Measurements from ENCODE around the gene ARL17A. TPM values are rescaled to one million over a fixed set of nuclear protein-coding genes. Genes with fewer than 3 reads are reported as not detected.
"Not testable (repeated sequence)": the region's sequence is repeated elsewhere in the genome, so short reads cannot be mapped to it uniquely, and the experiment has no call there.

Gene ARL17A
- total RNA-seq, 1 donor = 14.8 TPM

DNA sequence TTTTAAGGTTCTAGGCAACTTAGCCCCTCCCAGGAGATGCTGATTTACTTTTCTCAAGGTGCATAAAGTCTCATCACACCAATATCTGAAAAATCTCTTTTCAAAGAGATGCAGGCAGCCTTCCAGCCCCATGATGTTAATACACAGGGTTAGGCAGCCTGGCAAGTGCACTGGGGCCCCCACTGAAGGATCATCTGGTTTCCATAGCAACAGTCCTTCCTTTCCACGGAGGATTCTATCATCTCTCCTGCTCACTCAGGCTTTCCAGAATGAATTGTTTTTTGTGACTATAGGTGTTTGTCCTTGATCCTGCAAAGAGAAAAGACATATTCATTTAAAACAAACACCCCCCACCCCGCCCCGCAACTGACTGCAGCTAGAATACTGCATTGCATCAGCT, 6.0 kb upstream of the ARL17A start:
- H3K27me3 ChIP-seq (ENCODE audit: insufficient read depth, low read length); H3K4me1 ChIP-seq (ENCODE audit: insufficient read depth, low read length); H3K9me3 ChIP-seq (ENCODE audit: low read depth, low read length); H3K4me3 ChIP-seq (ENCODE audit: low read length): not testable (repeated sequence)

GRCh38 chr17:46580082-46580481, 591 bp upstream of the ARL17A start:
- H3K4me1 ChIP-seq (ENCODE audit: insufficient read depth, low read length); H3K27me3 ChIP-seq (ENCODE audit: insufficient read depth, low read length); H3K4me3 ChIP-seq (ENCODE audit: low read length); H3K9me3 ChIP-seq (ENCODE audit: low read depth, low read length): not testable (repeated sequence)

DNA sequence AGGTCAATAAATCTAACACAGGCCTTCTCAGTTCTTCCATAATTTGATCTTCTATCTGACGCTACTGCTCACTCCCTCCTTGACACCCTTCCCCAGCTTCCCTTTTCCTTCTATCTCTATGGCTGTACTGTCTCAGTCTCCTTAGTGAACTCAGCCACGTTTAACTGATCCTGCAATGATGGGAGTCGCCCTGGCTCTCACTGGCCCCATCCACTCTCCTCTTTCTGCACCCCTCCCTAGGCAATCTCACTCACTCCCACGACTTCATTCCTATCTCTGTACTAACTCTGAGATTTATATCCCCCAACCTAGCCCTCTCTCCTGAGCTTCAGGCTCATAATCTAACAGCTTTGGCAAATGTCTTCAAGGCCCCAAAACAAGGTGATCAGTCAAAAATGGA, 7.7 kb downstream of the ARL17A start:
- H3K4me1 ChIP-seq (ENCODE audit: insufficient read depth, low read length); H3K27me3 ChIP-seq (ENCODE audit: insufficient read depth, low read length); H3K9me3 ChIP-seq (ENCODE audit: low read depth, low read length); H3K4me3 ChIP-seq (ENCODE audit: low read length): not testable (repeated sequence)

DNA sequence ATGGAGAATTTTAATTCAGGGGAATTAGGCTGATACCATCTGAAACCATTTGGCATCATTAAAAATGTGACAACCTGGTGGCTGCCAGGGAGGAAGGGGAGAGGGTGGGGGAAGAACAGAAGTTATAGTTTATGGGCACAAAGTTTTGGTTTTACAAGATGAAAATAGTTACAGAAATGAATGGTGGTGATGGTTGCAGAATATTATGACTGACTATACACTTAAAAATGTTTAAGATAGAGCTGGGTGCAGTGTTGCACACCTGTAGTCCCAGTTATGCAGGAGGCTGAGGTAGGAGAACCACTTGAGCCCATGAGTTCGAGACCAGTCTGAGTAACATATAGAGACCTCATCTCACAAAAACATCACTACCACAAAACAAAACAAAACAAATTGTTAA, 12.5 kb downstream of the ARL17A start:
- not testable (repeated sequence) for H3K4me3 ChIP-seq (ENCODE audit: low read length); H3K4me1 ChIP-seq (ENCODE audit: insufficient read depth, low read length); H3K27me3 ChIP-seq (ENCODE audit: insufficient read depth, low read length); H3K9me3 ChIP-seq (ENCODE audit: low read depth, low read length)

DNA sequence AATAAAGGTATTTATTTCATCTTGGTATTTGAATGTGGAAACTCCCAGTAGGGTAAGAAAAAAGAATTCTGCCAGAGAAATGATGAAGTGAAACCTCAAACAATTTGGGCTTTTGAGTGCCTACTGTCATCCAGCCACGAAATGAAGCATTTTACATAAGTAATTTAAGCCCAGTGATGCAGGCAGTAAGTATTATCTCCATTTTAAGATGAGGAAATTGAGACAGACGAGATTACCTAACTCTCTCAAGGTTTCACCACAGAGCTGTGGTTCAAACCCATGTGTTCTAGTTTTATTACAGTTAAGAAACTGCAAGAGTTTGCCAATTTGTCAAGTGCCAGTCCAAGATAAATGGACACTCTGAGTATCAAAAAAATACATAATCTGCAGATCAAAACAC, 13.2 kb downstream of the ARL17A start:
- H3K9me3 ChIP-seq (ENCODE audit: low read depth, low read length); H3K27me3 ChIP-seq (ENCODE audit: insufficient read depth, low read length); H3K4me1 ChIP-seq (ENCODE audit: insufficient read depth, low read length): not testable (repeated sequence)

DNA sequence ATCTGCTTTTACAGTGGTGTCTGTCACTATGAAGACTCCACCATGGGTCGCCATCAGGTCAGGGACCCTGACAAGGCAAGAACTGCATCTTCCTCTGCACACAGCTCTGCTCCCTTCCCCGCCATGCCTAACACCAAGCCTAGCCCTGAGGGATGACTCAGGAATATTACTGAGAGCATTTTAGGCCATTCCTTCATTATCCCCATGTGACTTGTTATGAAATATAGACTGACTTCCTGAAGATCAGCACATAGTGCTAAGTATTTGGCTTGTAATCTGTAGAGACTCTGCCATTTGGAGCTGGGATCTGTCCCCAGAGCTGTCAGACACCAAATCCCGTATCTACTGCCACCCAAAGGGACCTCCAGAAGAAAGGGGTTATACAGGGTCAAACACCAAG, 19.4 kb downstream of the ARL17A start:
- not testable (repeated sequence) for H3K4me1 ChIP-seq (ENCODE audit: insufficient read depth, low read length); H3K9me3 ChIP-seq (ENCODE audit: low read depth, low read length); H3K4me3 ChIP-seq (ENCODE audit: low read length); H3K27me3 ChIP-seq (ENCODE audit: insufficient read depth, low read length)

More for the DNA sequence above, 13.2 kb downstream of the ARL17A start:
- not testable (repeated sequence) for H3K4me3 ChIP-seq (ENCODE audit: low read length)

DNA sequence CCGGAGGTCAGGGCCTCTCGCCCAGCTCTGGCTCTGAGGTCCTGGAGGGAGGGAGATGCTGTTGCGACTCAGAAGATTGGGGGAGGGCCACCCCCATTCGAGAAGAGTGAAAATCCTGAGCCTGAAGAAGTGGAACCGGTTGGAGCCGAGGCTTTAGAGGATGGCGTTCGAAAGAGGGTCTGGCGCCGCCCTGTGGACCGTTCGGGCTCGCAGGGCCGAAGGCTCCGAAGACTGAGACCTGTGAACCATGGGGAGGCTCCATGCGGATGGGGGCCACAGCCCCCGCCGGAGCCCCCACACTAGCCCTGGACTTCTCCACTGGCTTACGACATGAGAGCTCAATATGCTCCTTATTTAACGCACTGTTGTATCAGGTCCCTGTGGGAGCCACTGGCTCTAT, 20.3 kb downstream of the ARL17A start:
- not testable (repeated sequence) for H3K9me3 ChIP-seq (ENCODE audit: low read depth, low read length); H3K27me3 ChIP-seq (ENCODE audit: insufficient read depth, low read length); H3K4me1 ChIP-seq (ENCODE audit: insufficient read depth, low read length); H3K4me3 ChIP-seq (ENCODE audit: low read length)

- H3K4me3 ChIP-seq (ENCODE audit: low read length); H3K9me3 ChIP-seq (ENCODE audit: low read depth, low read length): not testable (repeated sequence)
Observed at GRCh38 chr17:46548607-46549006, 30.9 kb downstream of the ARL17A start.

GRCh38 chr17:46534716-46535115, 44.8 kb downstream of the ARL17A start:
- H3K27me3 ChIP-seq (ENCODE audit: insufficient read depth, low read length); H3K4me1 ChIP-seq (ENCODE audit: insufficient read depth, low read length); H3K9me3 ChIP-seq (ENCODE audit: low read depth, low read length); H3K4me3 ChIP-seq (ENCODE audit: low read length): not testable (repeated sequence)

More at GRCh38 chr17:46548607-46549006, 30.9 kb downstream of the ARL17A start:
- not testable (repeated sequence) for H3K27me3 ChIP-seq (ENCODE audit: insufficient read depth, low read length); H3K4me1 ChIP-seq (ENCODE audit: insufficient read depth, low read length)

- H3K4me1 ChIP-seq (ENCODE audit: insufficient read depth, low read length); H3K27me3 ChIP-seq (ENCODE audit: insufficient read depth, low read length); H3K9me3 ChIP-seq (ENCODE audit: low read depth, low read length); H3K4me3 ChIP-seq (ENCODE audit: low read length): not testable (repeated sequence)
Observed at GRCh38 chr17:46512168-46512567, 67.3 kb downstream of the ARL17A start, which contains the start of gene LRRC37A2. TSS of gene LRRC37A2 (plus strand) at chr17:46512468. CDS start at chr17:46512713, 245 bp downstream.

GRCh38 chr17:46505896-46506295, 73.6 kb downstream of the ARL17A start:
- not testable (repeated sequence) for H3K9me3 ChIP-seq (ENCODE audit: low read depth, low read length); H3K4me3 ChIP-seq (ENCODE audit: low read length); H3K27me3 ChIP-seq (ENCODE audit: insufficient read depth, low read length); H3K4me1 ChIP-seq (ENCODE audit: insufficient read depth, low read length)

DNA sequence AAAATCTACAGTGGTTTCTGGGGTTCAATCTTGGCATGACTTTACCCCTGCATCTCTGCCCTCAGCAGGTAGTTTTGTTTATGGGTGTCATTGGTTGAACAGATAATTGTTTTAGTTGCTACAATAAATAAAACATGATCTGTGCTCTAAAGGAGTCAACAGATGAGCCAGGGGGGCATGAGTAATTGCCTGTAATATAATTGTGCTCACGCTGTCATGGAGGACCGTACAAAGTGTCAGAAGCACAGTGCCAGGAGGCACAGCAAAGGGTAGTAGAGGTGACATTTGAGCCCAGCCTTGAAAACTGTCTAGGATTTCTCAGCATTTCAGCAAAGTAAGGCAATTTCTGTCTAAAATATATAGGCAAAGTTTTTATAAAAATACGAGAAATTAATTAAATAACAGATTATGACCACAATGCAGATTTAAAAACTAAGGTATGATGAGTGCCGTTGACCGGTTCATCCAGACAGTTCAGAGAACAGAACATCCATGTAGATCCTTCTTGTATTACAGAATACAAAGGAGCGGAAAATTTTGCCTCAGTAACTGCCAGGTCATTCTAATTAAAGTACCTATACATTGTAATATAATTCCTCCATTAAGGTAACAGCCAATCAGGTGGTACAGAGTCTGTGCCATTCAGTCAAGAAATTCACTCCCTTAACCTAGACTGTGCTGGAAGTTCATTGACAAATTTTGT, 79.9 kb downstream of the ARL17A start:
- H3K27me3 ChIP-seq (ENCODE audit: insufficient read depth, low read length); H3K9me3 ChIP-seq (ENCODE audit: low read depth, low read length); H3K4me1 ChIP-seq (ENCODE audit: insufficient read depth, low read length); H3K4me3 ChIP-seq (ENCODE audit: low read length): not testable (repeated sequence)

GRCh38 chr17:46492021-46492420, 87.5 kb downstream of the ARL17A start:
- H3K9me3 ChIP-seq (ENCODE audit: low read depth, low read length); H3K27me3 ChIP-seq (ENCODE audit: insufficient read depth, low read length); H3K4me3 ChIP-seq (ENCODE audit: low read length); H3K4me1 ChIP-seq (ENCODE audit: insufficient read depth, low read length): not testable (repeated sequence)

DNA sequence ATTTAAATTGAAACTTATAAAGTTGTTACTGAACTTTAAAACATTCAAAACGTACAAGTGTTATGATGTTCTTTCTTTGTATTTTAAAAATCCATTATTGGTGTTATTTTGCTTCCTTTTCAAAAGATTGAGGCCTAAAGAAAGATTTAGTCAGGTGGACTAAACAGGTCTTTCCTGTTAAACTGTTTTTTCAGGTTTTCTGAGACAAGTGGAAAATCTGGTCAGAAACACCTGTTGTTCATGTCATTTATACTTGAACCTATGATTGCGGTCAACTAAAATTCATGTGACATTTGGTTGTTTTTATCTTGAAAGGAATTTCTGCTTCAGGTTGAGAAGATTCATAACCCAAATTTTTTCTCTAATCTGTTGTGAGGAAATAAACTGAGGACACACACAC, 98.2 kb downstream of the ARL17A start:
- not testable (repeated sequence) for H3K9me3 ChIP-seq (ENCODE audit: low read depth, low read length); H3K27me3 ChIP-seq (ENCODE audit: insufficient read depth, low read length); H3K4me1 ChIP-seq (ENCODE audit: insufficient read depth, low read length); H3K4me3 ChIP-seq (ENCODE audit: low read length)

GRCh38 chr17:46478823-46479222, 100.7 kb downstream of the ARL17A start:
- H3K27me3 ChIP-seq (ENCODE audit: insufficient read depth, low read length); H3K4me3 ChIP-seq (ENCODE audit: low read length); H3K4me1 ChIP-seq (ENCODE audit: insufficient read depth, low read length); H3K9me3 ChIP-seq (ENCODE audit: low read depth, low read length): not testable (repeated sequence)

DNA sequence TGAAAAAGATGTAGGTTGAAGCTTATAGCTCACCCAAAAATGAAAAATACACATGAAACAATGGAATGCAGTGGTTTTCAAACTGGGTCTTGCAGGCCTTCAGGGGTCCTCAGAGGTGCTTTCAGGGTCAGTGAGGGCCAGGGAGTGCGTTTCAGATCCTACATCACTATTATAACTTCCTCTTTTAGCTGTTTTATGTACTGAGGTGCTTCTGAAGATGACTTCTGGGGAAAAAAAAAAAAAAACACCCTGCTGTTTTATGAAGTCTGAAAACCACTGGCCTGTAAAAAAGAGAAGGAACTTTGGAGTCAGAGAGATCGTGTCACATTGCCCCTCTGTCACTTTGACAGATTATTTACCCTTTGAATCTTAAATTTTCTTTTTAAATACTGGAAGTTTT, 103.9 kb downstream of the ARL17A start:
- not testable (repeated sequence) for H3K27me3 ChIP-seq (ENCODE audit: insufficient read depth, low read length); H3K9me3 ChIP-seq (ENCODE audit: low read depth, low read length); H3K4me3 ChIP-seq (ENCODE audit: low read length); H3K4me1 ChIP-seq (ENCODE audit: insufficient read depth, low read length)

- not testable (repeated sequence) for H3K4me3 ChIP-seq (ENCODE audit: low read length); H3K27me3 ChIP-seq (ENCODE audit: insufficient read depth, low read length); H3K9me3 ChIP-seq (ENCODE audit: low read depth, low read length); H3K4me1 ChIP-seq (ENCODE audit: insufficient read depth, low read length)
Observed at GRCh38 chr17:46474489-46474888, 105.0 kb downstream of the ARL17A start.

All from mononuclear cell (primary cell).